ENCODE results near the gene OTOP2.

Gene OTOP2

DNA sequence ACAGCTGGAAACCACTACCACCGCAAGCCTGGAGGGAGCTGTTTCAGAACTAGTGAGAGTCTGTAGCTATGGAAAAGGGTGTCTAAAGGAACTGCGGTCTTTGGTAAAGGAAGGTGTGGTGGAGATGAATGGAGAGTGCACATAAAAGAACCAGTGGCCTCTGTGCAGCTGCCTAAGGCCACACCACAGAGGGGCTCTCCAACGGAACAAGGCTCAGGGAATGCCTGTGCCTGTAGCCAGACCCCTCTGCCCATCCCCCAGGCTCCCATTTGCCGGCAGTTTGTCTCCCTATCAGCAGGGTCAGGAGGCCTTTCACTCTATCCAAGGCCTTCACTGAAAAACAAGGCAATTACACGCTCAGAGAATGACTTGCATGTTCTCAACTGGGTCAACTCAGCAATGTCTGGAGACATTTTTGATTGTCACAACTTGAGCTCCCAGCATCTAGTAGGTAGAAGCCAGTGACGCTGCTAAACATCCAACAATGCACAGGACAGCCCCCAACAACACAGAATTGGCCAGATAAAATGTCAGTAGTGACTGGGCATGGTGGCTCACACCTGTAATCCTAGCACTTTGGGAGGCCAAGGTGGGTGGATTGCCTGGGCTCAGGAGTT, 48.0 kb upstream of the OTOP2 start:
- Histone ChIP-seq H3K27me3 (ENCODE audit: insufficient read depth, poor library complexity, severe bottlenecking) (no peaks in the 10 kb centered on the region), H3K4me3 (replicated peaks; ENCODE audit: insufficient read depth, low read length) (no peak overlapping the region), H3K27ac (replicated peaks) (no peak overlapping the region)
- TF ChIP-seq POLR2AphosphoS5 (IDR thresholded peaks at IDR 0.05; ENCODE audit: low read depth) (no peak), REST (IDR thresholded peaks at IDR 0.05; ENCODE audit: insufficient replicate concordance, low read depth) (no peak), GABPA (IDR thresholded peaks at IDR 0.05; ENCODE audit: low read depth) (no peak), SPI1 (IDR thresholded peaks at IDR 0.05; ENCODE audit: borderline replicate concordance, low read depth) (no peak)
- TF ChIP-seq, protein P1, sequence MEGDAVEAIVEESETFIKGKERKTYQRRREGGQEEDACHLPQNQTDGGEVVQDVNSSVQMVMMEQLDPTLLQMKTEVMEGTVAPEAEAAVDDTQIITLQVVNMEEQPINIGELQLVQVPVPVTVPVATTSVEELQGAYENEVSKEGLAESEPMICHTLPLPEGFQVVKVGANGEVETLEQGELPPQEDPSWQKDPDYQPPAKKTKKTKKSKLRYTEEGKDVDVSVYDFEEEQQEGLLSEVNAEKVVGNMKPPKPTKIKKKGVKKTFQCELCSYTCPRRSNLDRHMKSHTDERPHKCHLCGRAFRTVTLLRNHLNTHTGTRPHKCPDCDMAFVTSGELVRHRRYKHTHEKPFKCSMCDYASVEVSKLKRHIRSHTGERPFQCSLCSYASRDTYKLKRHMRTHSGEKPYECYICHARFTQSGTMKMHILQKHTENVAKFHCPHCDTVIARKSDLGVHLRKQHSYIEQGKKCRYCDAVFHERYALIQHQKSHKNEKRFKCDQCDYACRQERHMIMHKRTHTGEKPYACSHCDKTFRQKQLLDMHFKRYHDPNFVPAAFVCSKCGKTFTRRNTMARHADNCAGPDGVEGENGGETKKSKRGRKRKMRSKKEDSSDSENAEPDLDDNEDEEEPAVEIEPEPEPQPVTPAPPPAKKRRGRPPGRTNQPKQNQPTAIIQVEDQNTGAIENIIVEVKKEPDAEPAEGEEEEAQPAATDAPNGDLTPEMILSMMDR (IDR thresholded peaks at IDR 0.05; ENCODE audit: insufficient read depth, low read length), result no peak
- DNase-seq (ENCODE audit: low read depth in 1 of 2, low spot score in 1 of 2), result no peak

- no peak for DNase-seq (ENCODE audit: low read depth in 1 of 2, low spot score in 1 of 2)
- no peaks in the 10 kb centered on the region for H3K27me3 ChIP-seq (ENCODE audit: insufficient read depth, poor library complexity, severe bottlenecking)
- TF ChIP-seq POLR2AphosphoS5 (IDR thresholded peaks at IDR 0.05; ENCODE audit: low read depth) (no peak), REST (IDR thresholded peaks at IDR 0.05; ENCODE audit: insufficient replicate concordance, low read depth) (no peak), GABPA (IDR thresholded peaks at IDR 0.05; ENCODE audit: low read depth) (no peak), SPI1 (IDR thresholded peaks at IDR 0.05; ENCODE audit: borderline replicate concordance, low read depth) (no peak)
- TF ChIP-seq, protein P1 (IDR thresholded peaks at IDR 0.05; ENCODE audit: insufficient read depth, low read length), result no peak
- no peak overlapping the region for H3K27ac ChIP-seq (replicated peaks)
- H3K4me3 ChIP-seq (replicated peaks; ENCODE audit: insufficient read depth, low read length), result no peak overlapping the region
Measured at GRCh38 chr17:74877592-74878548, 46.2 kb upstream of the OTOP2 start.

- no peaks in the 10 kb centered on the region for H3K27me3 ChIP-seq (ENCODE audit: insufficient read depth, poor library complexity, severe bottlenecking)
- no peak for TF ChIP-seq SPI1 (IDR thresholded peaks at IDR 0.05; ENCODE audit: borderline replicate concordance, low read depth)
- TF ChIP-seq, protein P1 (IDR thresholded peaks at IDR 0.05; ENCODE audit: insufficient read depth, low read length), result no peak
- no peak for TF ChIP-seq GABPA (IDR thresholded peaks at IDR 0.05; ENCODE audit: low read depth)
- TF ChIP-seq REST (IDR thresholded peaks at IDR 0.05; ENCODE audit: insufficient replicate concordance, low read depth), result no peak
- TF ChIP-seq POLR2AphosphoS5 (IDR thresholded peaks at IDR 0.05; ENCODE audit: low read depth), result no peak
- no peak overlapping the region for H3K27ac ChIP-seq (replicated peaks)
- H3K4me3 ChIP-seq (replicated peaks; ENCODE audit: insufficient read depth, low read length), result no peak overlapping the region
- DNase-seq (ENCODE audit: low read depth in 1 of 2, low spot score in 1 of 2), result no peak
Measured at GRCh38 chr17:74878658-74879057, 45.4 kb upstream of the OTOP2 start.
